Activated gamma-delta T cell (primary cell): ENCODE data around the gene ASIC4.

Experiments used
- DNase-seq: peaks from one replicate; lab custom pipeline; 2025; lab: John Stamatoyannopoulos, UW

ASIC4 gene

GRCh38 chr2:219482674-219483405, 31.4 kb upstream of the ASIC4 start:
- DNase-seq = no peak

- no peak for DNase-seq
Observed at GRCh38 chr2:219483451-219484342, 30.6 kb upstream of the ASIC4 start.

DNA sequence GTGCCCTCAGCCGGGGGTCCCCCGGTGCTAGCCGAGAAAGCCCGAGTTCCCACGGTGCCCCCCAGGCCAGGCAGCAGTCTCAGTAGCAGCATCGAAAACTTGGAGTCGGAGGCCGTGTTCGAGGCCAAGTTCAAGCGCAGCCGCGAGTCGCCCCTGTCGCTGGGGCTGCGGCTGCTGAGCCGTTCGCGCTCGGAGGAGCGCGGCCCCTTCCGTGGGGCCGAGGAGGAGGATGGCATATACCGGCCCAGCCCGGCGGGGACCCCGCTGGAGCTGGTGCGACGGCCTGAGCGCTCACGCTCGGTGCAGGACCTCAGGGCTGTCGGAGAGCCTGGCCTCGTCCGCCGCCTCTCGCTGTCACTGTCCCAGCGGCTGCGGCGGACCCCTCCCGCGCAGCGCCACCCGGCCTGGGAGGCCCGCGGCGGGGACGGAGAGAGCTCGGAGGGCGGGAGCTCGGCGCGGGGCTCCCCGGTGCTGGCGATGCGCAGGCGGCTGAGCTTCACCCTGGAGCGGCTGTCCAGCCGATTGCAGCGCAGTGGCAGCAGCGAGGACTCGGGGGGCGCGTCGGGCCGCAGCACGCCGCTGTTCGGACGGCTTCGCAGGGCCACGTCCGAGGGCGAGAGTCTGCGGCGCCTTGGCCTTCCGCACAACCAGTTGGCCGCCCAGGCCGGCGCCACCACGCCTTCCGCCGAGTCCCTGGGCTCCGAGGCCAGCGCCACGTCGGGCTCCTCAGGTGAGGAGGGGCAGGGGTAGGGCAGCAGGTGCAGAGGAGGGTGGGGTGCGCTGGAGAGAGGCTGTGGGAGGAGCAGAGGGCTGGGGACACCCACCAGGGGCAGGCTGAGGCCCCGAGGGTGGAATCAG, 29.7 kb upstream of the ASIC4 start:
- no peak for DNase-seq

GRCh38 chr2:219485201-219485580, 29.1 kb upstream of the ASIC4 start:
- DNase-seq = no peak

DNA sequence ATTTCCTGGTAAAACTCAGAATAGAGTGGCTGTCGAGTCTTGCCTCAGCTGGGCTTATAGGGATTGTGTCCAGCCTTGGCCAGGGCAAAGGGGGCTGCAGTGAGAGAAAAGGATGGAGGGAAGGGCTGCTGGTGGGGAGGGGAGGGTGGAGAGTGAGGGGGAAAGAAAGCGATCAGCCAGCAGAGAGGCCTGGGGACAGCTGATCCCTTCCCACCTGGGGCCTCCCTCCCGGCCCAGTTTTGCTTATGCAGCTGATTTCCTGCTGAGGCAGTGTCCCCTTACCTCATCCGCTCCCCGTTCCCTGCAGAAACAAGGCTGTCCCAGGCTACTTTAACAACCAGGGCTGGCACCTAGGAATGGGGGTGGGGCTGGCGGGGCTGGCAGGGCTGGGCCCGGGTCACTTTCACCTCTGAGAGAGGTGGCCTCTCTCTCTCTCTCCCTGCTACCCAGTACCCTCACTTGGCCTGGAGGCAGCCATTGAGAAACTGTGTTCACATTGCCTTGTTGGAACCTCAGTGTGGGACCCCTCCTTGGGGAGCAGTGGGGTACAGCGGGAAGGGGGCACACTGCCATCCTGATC, 27.8 kb upstream of the ASIC4 start:
- DNase-seq = no peak

GRCh38 chr2:219488149-219488843, 26.0 kb upstream of the ASIC4 start:
- DNase-seq = no peak

DNA sequence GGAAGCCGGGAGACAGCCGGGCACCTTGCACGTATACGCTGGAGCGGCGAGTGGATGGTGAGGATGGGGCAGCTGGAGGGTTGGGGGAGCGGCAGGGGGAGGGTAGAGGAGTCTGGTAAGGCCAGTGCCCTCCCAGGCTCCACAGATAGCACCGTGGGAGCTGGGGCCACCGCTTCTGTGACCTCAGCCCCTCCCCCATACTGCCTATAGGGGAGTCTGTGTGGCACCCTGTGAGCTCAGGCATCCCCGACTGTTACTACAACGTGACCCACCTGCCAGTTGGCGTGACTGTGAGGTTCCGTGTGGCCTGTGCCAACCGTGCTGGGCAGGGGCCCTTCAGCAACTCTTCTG, 25.5 kb upstream of the ASIC4 start:
- no peak for DNase-seq

DNA sequence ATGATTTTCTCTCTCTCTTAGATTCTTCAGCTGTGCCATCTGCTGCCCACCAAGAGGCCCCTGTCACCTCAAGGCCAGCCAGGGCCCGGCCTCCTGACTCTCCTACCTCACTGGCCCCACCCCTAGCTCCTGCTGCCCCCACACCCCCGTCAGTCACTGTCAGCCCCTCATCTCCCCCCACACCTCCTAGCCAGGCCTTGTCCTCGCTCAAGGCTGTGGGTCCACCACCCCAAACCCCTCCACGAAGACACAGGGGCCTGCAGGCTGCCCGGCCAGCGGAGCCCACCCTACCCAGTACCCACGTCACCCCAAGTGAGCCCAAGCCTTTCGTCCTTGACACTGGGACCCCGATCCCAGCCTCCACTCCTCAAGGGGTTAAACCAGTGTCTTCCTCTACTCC, 25.0 kb upstream of the ASIC4 start:
- DNase-seq = no peak

DNA sequence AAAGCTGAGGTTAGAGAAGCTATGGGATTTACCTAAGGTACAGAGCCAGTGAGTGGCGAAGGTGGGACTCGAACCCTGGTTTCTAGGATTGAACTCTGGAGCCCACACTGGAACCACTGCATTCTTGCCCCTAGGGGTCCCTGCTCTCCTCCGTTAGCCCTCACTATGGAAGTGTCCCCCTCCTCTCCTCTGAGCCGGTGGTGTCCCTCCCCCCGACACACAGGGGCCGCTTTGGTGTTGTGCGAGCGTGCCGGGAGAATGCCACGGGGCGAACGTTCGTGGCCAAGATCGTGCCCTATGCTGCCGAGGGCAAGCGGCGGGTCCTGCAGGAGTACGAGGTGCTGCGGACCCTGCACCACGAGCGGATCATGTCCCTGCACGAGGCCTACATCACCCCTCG, 24.1 kb upstream of the ASIC4 start:
- DNase-seq = no peak

DNA sequence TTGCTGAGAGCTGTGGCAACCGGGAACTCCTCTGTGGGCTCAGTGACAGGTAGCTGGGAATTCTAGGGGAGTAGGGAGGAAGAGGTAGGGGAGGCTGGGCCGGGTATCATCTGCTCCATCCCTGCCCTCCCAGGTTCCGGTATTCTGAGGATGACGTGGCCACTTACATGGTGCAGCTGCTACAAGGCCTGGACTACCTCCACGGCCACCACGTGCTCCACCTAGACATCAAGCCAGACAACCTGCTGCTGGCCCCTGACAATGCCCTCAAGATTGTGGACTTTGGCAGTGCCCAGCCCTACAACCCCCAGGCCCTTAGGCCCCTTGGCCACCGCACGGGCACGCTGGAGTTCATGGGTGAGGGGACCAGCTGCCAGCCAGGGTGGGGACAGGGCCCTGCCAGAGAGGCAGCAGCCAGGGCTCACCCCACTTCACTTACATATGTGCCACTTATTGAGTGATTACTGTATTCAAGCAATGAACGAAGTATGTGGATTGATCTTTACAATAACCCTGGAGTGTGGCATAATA, 23.6 kb upstream of the ASIC4 start:
- no peak for DNase-seq

DNA sequence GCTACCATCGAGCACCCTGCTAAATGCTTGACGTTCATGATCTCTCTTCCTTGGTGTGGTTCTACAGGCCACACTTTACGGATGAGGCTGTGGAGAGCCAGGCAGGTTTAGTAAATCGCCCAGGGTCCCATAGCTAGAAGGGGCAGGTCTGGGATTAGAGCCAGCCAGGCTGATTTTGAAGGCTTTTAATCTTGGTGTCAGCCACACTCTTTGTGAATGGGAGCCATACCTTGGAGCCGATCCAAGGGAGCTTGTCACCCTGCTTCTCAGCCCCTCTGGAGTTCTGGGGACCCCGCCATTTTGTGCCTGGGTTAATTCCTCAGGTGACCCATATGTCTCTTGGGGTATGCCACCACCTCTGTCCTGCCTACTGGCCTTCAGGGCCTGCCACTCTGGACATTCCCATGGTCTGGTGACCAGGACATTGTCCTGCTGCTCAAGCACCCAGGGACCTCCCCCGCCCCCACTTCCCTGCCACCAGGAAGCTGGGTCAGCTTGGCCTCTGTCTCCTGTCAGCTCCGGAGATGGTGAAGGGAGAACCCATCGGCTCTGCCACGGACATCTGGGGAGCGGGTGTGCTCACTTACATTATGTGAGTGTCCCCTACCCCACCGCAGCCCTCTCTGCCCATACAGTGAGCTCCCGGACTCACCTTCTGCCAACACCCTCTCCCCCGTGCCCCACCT, 22.9 kb upstream of the ASIC4 start:
- no peak for DNase-seq

- no peak for DNase-seq
Observed at GRCh38 chr2:219492575-219492974, 21.7 kb upstream of the ASIC4 start.

DNA sequence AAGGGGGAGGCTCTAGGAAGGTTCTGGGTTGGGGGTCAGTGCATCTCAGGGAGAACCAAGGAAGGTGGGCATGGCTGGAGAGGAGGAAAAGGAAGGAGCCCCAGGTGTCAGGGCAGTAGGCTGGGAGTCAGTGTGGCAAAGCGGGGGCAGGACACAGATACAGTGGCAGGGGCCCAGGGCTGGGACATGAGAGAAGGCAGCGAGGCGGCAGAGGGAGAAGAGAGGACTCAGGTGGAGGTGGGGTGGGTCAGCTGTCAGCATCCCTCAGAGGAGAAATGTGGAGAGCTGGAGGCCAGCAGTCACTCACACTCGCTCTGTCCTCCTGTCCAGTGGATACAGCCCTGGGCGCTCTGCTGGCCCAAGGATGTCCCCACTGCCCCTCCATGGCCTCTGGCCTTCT, 21.2 kb upstream of the ASIC4 start:
- DNase-seq = no peak

- DNase-seq = no peak
Observed at GRCh38 chr2:219494952-219495530, 19.2 kb upstream of the ASIC4 start.

GRCh38 chr2:219495531-219496122, 18.7 kb upstream of the ASIC4 start:
- no peak for DNase-seq

GRCh38 chr2:219496247-219496824, 17.9 kb upstream of the ASIC4 start:
- DNase-seq = no peak

DNA sequence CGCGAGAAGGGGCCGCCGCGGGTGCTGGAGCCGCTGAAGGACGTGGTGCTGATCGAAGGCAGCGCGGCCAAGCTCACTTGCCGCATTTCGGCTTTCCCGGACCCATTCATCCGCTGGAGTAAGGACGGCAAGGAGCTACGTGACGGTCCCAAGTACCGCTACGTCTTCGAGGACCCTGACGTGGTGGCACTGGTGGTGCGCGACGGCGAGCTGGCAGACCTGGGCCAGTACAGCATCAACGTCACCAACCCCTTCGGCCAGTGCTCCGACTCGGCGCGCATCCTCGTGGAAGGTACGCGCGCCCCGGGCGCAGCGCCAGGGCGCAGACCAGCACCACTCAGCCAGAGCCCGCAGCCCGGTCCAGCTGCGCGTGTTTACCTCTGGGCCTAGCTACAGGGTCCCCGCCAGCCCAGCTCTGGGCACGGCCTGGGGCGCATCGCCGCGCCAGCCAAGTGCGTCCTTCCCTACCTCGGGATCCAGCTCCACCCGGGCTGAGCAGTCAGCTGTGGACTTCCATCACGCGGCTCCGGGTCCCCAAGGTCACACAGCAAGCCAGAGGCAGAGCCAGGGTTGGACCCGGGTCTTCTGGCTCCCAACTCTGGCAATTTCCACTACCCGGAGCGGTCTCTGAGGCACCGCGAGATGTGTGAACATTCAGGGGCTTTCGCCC, 17.3 kb upstream of the ASIC4 start:
- DNase-seq = no peak

- no peak for DNase-seq
Observed at GRCh38 chr2:219497495-219498279, 16.6 kb upstream of the ASIC4 start.
